Suppressor macrophage treated with lipopolysaccharide for 1 hour (primary cell): ENCODE results near the gene NRSN1.
A peak's percentile ranks its signal among the peaks of the same experiment; 100 is the strongest.

Source experiments
- DNase-seq, 3 donors: peaks; one replicate each; pipeline ENCODE4 v3.0.0-alpha.2; 2020 to 2022

The NRSN1 gene, protein sequence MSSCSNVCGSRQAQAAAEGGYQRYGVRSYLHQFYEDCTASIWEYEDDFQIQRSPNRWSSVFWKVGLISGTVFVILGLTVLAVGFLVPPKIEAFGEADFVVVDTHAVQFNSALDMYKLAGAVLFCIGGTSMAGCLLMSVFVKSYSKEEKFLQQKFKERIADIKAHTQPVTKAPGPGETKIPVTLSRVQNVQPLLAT

DNA sequence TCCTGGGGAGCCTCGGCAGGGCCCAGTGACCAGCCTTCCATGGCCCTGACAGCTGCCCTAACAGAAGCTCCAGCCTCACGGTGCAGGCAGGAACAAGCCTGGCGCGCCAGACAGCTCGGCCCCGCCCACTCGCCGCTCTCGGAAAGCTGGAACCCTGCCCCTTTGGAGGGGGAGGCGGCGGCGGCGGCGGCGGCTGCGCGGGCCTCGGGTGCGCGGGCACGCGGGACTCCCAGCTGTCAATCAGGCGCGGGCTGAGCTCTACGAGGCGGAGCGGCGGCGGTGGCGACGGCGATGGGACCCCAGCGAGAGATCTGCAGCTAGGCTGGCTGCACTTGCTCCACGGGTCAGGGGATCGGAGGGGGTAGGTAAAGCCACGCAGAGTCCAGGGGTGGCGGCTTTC is at the start of gene NRSN1:
Gene NRSN1 (plus strand): TSS at position 236 of the 400 bp plus-strand sequence. CDS start 8,113 bp downstream, outside the sequence.
- DNase-seq = no peak

GRCh38 chr6:24078200-24078599 is 47.8 kb upstream of the NRSN1 start:
- peak in 2 of 3 donors; percentile 5 to 34 for DNase-seq

GRCh38 chr6:24079076-24079475 is 46.9 kb upstream of the NRSN1 start:
- DNase-seq = no peak

GRCh38 chr6:24080711-24081110 is 45.3 kb upstream of the NRSN1 start:
- DNase-seq = no peak

DNA sequence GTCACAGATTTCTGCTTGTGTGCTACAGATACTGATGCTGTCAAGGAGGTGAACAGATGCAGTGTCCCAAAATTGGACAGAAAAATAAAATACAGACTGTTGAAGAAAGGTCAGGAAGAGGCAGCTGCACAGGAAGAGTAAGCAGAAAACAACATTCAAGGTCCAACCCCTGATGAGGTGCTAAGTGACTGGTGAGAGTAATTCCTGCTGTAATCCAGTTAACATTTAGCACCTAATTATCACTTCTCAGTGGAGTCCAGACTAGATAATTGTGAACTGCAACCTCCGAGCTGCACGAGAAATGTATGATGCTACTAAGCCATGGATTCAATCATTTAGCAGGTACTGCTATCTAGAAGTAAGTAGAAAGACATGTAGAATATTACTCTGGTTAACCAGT is 36.3 kb upstream of the NRSN1 start:
- DNase-seq = no peak

DNA sequence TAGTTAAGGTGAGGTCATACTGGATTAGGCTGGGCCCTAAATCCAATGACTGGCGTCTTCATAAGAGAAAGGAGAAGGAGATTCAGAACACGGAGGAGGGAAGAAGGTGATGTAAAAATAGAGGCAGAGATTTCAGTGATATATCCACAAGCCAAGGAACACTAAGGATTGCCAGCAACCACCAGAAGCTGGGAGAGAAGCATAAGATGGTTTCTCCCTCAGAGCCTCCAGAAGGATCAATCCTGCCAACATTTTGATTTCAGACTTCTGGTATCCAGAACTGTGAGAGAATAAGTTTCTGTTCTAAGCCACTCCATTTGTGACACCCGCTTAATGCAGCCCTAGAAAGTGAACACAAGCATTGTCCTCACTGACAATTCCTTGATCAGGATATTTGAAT is 33.6 kb upstream of the NRSN1 start:
- DNase-seq = no peak

GRCh38 chr6:24093381-24093780 is 32.6 kb upstream of the NRSN1 start:
- DNase-seq = peak in 1 of 3 donors; percentile 1

DNA sequence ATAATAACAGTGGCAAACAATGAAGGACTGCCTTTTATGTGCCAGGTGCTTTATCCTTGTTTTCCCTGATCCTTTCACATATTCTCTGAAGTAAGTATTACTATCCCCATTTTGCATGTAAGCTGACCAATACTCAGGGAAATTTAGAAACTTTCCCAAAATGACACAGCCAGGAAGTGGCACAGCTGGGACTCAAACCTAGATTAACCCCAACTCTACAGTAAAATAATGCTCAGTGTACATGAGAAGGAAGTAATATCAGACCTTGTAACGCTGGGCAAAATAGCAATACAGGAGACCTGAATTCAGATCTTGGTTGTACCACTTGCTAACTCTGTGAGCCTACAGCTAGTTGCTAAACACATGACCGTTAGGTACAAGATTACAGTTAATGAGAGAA is 26.8 kb upstream of the NRSN1 start:
- DNase-seq = peak in 2 of 3 donors; percentile 1 to 27

GRCh38 chr6:24100024-24100769 is 25.8 kb upstream of the NRSN1 start:
- DNase-seq = no peak

GRCh38 chr6:24100770-24101155 is 25.3 kb upstream of the NRSN1 start:
- no peak for DNase-seq

DNA sequence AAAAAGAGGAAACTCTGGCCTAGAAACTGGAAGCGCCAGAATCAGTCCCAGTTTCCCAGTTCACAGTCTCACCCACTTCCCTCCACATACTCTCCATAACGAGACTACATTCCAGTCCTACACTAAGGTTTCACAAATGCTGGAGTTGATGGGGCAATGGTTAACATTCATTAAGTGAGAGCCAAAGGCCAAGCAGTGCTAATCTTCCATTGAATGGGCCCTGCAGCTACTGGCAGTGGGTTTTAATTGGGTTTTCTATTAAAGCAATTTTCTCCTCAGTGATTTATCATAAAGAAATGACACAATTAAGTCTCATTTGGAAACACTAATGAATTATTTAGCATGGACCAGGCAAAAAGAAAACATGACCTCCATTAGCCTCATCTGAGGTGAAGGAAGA is 20.8 kb upstream of the NRSN1 start:
- DNase-seq = no peak

GRCh38 chr6:24106291-24106690 is 19.7 kb upstream of the NRSN1 start:
- DNase-seq = no peak

- DNase-seq = no peak
Observed at GRCh38 chr6:24107294-24107693, 18.7 kb upstream of the NRSN1 start.

GRCh38 chr6:24108056-24108455 is 18.0 kb upstream of the NRSN1 start:
- DNase-seq = no peak

DNA sequence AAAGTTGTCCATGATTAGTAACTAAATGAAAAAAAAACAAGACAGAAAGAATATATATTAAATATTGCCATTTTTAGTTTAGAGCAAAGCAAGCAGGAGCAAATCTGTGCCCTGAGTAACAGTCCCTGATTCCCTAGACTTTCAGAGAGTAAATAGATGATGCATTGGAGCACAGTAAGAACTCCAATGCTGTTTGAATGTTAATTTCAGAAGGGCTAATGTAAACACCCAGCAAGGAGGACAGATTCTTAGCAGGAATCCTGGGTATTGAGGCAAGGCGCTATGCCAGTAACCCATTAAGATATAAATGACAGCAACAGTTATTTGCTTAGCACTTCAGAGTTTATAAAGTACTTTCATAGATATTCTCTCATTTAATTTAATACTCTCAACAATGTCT is 15.6 kb upstream of the NRSN1 start:
- DNase-seq = no peak

- DNase-seq = no peak
Observed at GRCh38 chr6:24113891-24114290, 12.1 kb upstream of the NRSN1 start.

GRCh38 chr6:24117021-24117420 is 9.0 kb upstream of the NRSN1 start:
- peak in 2 of 3 donors; percentile 3 to 42 for DNase-seq

- DNase-seq = no peak
Observed at GRCh38 chr6:24122139-24122538, 3.9 kb upstream of the NRSN1 start.

DNA sequence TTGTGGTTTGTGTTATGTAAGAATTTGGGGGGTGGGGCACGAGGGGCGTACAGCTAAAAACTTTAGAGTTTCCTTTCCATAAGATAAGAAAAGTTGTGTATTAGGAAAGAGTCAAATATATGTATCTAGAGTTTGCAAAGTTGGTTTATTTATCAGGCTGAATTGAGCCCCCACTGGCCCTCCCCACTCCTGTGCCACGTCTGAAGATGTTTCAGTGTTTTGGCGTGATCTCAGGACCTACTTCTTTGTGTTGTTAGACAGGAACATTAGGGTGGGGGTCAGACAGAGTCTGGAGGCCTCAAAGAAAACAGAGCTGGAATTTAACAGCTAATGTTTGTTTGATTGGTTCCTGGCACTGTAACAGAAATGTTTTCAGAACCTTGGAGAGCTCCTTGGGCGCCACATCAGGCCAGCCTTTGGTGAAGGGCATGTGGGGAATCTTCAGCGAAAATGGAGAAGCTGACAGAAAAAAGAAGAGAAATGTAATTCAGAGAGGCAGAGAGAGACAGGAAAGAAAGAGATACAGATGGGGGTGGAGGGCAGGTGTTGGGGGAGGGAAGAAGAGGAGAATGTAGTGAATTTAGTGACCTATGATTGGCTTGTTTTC is 674 bp downstream of the NRSN1 start:
- peak; percentile 72 to 83 (median 79) for DNase-seq

DNA sequence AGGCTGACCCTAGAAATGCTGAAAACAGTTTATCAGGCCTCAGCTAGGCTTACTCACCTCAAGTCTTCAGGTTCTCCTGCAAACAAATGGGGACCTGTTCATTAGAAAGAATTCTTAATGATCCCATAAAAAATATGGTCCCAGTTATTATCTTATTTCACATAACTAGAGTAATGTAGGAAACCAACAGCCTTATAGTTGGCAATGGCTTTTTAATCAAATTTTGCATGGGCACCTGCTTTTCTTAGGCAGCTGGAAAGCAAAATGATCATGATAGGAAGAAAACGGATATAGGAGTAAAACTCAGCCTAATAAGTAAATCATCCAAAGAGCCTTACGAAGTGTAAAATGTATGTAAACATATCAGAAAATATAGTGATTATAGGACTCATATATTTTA is 1.3 kb downstream of the NRSN1 start:
- no peak for DNase-seq

- DNase-seq = no peak
Observed at GRCh38 chr6:24131751-24132150, 5.7 kb downstream of the NRSN1 start.

- no peak for DNase-seq
Observed at GRCh38 chr6:24139080-24139479, 13.1 kb downstream of the NRSN1 start.

DNA sequence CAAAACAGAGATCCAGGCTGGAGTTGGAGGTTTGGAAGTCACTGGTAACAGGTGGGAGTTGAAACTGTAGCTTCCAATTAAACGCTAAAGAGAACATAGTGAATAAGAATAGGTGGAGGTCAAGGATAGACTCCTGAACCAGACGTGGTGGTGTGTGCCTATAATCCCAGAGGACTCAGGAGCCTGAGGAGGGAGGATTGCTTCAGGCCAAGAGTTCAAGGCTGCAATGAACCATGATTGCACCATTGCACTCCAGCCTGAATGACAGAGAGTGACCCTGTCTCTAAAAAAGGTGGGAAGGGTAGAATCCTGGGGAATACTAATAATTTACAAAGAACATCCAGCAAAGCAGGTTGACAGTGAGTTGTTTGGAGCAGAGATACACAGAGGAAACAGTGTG is 13.6 kb downstream of the NRSN1 start:
- DNase-seq = no peak

- DNase-seq = no peak
Observed at GRCh38 chr6:24140591-24140990, 14.6 kb downstream of the NRSN1 start.
